ENCODE measurements around the gene MRPS12.

Gene MRPS12

DNA sequence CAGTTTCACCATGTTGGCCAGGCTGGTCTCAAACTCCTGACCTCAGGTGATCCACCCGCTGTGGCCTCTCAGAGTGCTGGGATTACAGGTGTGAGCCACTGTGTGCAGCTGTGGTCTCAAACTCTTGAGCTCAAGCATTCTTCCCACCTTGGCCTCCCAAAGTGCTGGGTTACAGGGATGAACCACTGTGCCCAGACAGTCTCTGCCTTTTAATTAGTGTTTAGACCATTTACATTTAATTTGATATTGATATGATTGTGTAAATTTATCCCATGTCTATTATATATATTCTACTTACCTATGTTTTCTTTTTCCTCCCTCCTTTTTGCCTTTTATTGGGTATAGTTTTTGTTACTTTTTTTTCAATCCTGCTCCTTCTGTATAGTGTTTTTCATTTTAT lies 29.1 kb upstream of the MRPS12 start:
- DNase-seq (ENCODE audit: insufficient read length, low spot score) (no peak), FAIRE-seq (no peak)
- no peak for TF ChIP-seq POLR2A (IDR thresholded peaks at IDR 0.05; ENCODE audit: low read depth, low read length)

DNA sequence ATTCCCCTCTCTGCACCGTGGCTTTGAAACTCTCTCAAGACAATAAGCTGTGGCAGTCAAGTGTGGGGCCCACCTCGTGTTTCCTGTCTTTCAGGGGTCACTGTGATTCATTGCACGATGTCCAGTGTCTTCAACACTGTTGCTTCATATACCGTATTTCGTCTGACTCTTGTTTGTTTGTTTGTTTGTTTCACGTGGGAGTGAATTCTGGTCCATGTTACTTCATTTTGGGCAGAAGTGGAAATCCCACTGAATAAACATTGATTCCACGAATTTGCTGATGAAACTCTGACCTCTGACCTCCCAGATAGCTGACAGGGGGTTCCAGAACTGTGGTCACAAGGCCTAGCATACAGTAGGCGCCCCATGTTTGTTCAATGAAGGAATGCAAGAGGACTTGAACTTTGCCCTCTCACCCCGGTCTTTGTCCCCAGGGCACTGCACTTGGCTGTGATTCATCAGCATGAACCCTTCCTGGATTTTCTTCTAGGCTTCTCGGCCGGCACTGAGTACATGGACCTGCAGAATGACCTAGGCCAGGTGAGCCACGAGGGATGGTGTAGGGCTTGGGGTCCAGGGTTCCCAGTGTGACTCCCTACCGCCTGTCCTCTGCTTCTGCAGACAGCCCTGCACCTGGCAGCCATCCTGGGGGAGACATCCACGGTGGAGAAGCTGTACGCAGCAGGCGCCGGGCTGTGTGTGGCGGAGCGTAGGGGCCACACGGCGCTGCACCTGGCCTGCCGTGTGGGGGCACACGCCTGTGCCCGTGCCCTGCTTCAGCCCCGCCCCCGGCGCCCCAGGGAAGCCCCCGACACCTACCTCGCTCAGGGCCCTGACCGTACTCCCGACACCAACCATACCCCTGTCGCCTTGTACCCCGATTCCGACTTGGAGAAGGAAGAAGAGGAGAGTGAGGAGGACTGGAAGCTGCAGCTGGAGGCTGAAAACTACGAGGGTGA lies 25.9 kb upstream of the MRPS12 start:
- FAIRE-seq = no peak
- TF ChIP-seq POLR2A (IDR thresholded peaks at IDR 0.05; ENCODE audit: low read depth, low read length) = no peak
- no peak for DNase-seq (ENCODE audit: insufficient read length, low spot score)

DNA sequence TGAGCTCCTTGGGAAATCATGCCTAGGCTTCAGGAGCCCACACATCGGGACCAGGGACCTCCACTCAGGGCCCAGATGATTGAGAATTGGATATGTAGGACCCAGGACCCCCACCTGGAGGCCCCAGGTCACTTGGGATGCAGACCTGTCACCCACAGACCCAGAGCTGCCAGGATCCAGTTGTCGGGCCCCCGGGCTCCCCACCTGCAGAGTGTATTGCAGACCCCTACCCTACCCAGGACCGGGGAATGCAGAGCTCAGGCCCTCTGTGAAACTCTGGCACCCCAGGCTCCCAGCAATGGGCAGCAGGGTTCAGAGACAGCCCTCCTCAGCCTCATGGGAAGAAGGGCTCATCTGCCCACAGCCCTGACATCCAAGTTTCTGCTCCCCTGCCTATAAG lies 25.1 kb upstream of the MRPS12 start:
- TF ChIP-seq POLR2A (IDR thresholded peaks at IDR 0.05; ENCODE audit: low read depth, low read length) = no peak
- DNase-seq (ENCODE audit: insufficient read length, low spot score) = no peak
- no peak for FAIRE-seq

DNA sequence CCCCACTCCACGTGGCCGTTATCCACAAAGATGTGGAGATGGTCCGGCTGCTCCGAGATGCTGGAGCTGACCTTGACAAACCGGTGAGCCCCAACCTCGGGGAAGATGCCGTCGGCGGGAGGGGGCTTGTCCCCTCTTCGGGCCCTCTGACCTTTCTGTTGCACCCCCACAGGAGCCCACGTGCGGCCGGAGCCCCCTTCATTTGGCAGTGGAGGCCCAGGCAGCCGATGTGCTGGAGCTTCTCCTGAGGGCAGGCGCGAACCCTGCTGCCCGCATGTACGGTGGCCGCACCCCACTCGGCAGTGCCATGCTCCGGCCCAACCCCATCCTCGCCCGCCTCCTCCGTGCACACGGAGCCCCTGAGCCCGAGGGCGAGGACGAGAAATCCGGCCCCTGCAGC lies 23.5 kb upstream of the MRPS12 start:
- FAIRE-seq = no peak
- DNase-seq (ENCODE audit: insufficient read length, low spot score) = no peak
- TF ChIP-seq POLR2A (IDR thresholded peaks at IDR 0.05; ENCODE audit: low read depth, low read length) = no peak

DNA sequence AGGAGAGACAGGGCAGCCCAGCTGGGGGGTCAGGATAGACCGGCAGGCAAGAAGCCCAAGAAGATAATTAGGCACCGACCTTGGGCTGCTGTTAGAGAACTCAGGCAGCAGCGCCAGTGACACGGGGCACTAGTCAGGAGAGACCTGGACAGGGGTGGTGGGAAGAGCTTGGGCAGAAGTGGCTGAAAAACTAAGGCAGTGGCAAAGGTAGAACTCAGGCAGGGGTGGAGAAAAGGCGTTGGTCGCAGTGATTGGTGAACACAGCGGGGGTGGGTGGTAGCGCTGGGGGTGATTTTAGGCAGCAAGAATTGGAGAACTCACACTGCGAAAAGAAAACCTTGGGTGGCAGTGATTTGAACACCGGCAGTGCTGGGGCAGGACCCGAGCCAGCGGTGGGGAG lies 23.1 kb upstream of the MRPS12 start:
- DNase-seq (ENCODE audit: insufficient read length, low spot score) = no peak
- no peak for FAIRE-seq
- TF ChIP-seq POLR2A (IDR thresholded peaks at IDR 0.05; ENCODE audit: low read depth, low read length) = no peak

DNA sequence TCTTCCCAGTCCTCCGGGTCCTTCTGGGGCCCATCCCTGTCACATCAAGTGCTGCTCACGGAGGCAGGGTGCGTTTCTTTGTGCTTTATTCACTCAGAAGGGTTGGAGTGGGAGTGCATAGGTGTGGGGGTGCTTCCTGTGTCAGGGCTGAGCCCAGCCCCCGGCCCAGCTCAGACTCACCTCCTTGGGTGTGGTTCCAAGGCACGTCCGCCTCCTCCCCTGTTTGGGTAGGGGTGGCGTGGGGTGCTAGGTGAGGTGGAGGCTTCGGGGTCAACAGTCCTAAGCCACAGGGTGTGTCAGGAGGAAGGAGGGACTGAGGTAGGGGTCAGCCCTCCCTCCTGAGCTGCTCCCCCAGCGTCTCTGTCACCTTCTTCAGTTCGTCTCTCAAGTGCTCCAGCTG lies 21.8 kb upstream of the MRPS12 start:
- no peak for FAIRE-seq
- no peak for TF ChIP-seq POLR2A (IDR thresholded peaks at IDR 0.05; ENCODE audit: low read depth, low read length)

DNA sequence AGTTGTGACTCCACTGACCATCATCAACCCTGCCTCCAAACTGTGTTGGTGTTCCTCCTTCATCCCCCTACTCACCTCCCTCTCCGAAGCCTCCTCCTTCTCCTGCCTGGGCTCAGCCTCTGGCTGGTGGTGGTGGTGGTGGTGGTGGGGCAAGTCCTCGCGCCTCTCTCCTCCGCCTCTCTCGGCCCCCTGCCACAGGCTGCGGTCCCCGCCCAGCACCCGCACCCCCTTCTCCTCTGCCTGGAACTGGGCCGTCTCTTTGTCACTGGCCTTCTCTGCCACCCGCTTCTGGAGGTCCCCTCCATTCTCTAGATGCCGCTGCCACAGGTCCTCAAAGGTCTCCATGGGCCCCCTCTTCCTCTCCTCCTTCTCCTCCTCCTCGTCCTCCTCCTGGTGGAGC lies 20.3 kb upstream of the MRPS12 start:
- DNase-seq (ENCODE audit: insufficient read length, low spot score) (no peak), FAIRE-seq (no peak)
- no peak for TF ChIP-seq POLR2A (IDR thresholded peaks at IDR 0.05; ENCODE audit: low read depth, low read length)

More for the DNA sequence above, 21.8 kb upstream of the MRPS12 start:
- DNase-seq (ENCODE audit: insufficient read length, low spot score) = no peak

DNA sequence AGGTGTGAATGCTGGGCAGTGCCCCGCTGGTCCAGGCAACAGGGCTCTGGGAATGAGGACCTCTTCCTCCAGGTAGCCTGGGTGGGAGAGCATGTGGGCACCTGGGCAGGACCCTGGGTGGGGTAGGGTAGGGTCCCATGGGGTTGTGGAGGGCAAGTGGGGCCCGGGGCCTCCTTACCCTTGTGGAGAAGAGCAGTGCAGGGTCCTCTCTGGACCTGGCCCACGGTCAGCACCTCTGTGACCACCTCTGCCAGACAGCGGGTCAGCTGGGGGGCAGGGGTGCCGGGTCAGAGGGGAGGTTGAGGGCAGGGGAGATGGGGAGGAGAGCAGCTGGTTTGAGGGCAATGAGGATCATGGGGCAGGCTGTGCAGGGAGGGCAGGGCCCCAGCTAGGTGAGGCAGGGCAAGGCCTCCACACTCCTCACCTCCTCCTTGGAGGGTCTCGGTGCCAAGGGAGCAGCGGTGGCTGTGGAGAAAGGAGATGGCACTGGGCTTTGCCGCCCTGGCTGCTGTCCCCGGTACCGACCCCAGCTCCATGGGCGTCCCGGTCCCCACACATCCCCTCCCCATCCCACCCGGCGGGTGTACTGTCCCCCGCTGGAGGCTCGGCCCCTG lies 19.2 kb upstream of the MRPS12 start:
- FAIRE-seq = no peak
- no peak for DNase-seq (ENCODE audit: insufficient read length, low spot score)
- TF ChIP-seq POLR2A (IDR thresholded peaks at IDR 0.05; ENCODE audit: low read depth, low read length) = no peak

DNA sequence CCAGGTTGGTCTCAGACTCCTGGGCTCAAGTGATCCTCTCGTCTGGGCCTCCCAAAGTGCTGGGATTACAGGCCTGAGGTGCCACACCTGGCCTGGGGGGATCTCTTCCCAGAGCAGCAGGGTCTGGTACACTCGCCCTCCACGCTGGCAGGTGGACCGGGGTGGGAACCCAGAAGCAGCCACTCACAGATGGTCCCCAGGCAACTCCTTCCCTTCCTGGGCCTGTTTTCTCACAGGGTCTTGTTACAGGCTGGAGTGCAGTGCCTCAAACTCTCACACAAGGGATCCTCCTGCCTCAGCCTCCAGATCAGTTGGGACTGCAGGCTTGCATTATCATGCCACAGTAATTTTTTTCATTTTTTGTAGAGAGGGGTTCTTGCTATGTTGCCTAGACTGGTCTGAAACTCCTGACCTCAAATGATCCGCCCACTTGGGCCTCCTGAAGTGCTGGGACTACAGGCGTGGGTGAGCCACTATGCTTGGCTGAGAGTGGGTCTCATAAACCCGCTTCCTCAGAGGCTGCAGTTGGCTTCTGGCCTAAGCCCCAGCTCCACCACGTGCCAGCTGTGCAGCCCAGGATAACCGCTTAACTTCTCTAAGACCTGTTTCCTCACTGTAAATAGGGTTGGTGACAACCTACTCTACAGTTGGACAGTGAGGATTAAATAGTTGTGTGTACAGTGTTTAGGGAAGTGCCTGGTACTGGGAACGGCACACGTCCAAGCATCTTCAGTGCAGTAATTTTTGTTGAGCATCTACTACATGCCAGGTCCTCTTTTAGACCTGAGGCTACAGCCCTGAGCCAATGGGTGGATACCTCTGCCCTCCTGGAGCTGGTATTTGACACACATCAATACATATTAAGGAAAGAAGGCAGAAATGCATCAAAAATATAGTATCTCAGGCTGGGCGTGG lies 17.9 kb upstream of the MRPS12 start:
- FAIRE-seq (no peak), DNase-seq (ENCODE audit: insufficient read length, low spot score) (no peak)
- TF ChIP-seq POLR2A (IDR thresholded peaks at IDR 0.05; ENCODE audit: low read depth, low read length) = no peak

DNA sequence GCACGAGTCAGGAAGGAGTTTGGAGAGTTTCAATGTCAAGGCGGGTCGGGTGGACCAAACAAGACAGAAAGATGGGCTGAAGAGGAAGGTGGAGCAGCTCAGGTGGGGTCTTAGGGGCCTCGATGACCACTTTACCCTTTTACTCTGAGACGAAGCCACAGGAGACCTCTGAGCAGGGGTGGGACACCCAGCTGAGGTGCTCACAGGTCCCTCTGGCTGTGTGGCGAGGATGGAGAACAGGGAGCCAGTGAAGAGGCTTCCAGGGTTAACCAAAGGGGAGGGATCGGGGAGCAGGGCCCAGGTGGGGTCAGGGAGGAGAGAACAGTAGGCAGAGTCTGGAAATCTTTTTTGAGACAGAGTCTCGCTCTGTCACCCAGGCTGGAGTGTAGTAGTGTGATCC lies 16.8 kb upstream of the MRPS12 start:
- FAIRE-seq = no peak

DNA sequence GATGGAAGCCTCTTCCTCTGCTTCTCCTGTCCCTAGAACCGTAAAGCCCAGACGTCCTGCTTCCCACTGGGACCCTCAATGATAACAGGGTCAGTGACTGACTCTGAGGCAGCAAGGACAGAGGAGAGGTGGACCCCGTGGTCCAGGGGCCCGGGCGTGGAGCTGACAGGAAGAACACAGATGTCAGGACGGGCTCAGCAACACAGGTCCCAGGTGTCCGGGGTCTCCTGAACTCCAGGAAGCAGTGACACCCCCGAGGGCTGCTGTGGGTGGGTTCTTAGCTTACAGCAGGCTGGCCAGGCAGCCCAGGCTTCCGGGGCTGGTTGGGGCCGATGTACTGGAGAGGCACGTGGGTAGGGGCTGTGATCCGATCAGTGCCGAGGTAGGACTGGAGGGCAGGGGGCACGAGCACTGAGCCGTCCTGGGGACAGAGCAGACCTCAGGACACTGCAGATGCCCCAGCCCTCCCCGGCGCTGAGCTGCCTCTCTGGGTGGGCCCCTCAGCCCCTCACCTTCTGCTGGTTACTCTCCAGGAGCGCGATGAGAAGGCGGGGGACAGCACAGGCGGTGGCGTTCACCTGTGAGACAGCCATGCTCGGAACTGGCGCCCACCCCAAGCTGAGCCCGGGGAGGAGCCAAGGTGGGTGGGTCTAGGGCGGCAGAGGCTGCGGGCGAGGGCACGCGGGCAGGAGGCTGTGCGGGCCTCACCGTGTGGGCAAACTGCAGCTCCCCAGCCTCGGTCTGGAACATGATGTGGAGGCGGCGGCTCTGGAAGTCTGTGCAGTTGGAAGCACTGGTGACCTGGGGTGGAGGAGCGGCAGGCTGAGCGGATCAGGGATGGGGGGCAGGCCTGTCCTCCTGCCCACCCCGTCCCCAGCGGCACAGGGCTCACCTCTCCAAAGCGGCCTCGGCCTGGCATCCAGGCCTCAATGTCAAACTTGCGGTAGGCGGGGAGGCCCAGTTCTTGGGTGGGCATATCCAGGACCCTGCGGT lies 15.1 kb upstream of the MRPS12 start:
- DNase-seq (ENCODE audit: insufficient read length, low spot score) (no peak), FAIRE-seq (no peak)
- TF ChIP-seq POLR2A (IDR thresholded peaks at IDR 0.05; ENCODE audit: low read depth, low read length) = no peak

More for the DNA sequence above, 16.8 kb upstream of the MRPS12 start:
- no peak for DNase-seq (ENCODE audit: insufficient read length, low spot score)
- no peak for TF ChIP-seq POLR2A (IDR thresholded peaks at IDR 0.05; ENCODE audit: low read depth, low read length)

DNA sequence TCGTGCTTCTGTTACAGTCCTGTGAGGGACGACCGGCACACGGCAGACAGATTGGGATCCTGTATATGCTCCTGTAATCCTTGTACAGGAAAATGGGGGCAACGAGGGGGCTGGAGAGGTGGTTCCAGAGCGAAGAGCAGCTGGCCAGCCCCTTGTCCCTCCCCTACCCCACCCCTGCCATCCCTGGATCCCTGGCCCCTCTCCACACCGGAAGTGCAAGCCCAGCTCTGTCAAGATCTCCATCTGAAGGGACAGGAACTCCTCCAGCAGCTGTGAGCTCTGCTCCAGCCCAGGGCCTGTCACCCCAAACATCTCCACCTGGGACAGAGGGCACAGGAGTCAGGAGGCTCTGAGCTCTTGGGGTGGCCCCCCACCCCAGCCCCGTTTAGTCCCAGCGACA lies 13.2 kb upstream of the MRPS12 start:
- no peak for FAIRE-seq
- no peak for DNase-seq (ENCODE audit: insufficient read length, low spot score)
- no peak for TF ChIP-seq POLR2A (IDR thresholded peaks at IDR 0.05; ENCODE audit: low read depth, low read length)
